Adipose tissue (tissue), 3 donors: ENCODE results near the gene GTSE1. TPM values are rescaled to one million over a fixed set of nuclear protein-coding genes. Genes with fewer than 3 reads are reported as not detected.

Experiments used
- H3K27ac ChIP-seq: one replicate; pipeline ENCODE4 v1.5.1; 2013; ENCODE audit warnings: low read depth, low read length
- WGBS, 3 donors: extraction: QIAGEN DNeasy Blood & Tissue Kit; methylation state at CpG; one replicate each; pipeline ENCODE4 v1.1.7; 2013; 5-methylcytosine and 5-hydroxymethylcytosine counted together
- polyA plus RNA-seq, 3 donors: library from polyadenylated mRNA; stranded (reverse); fragments of 200-250 nt; gene quantifications; one replicate each; pipeline ENCODE4 v1.2.3, GENCODE V29; 2013
- donor health status: healthy with polysubstance abuse.
- donor health status: Bipolar disorder and iron deficiency.
- donor health status: healthy.

The GTSE1 gene
- polyA plus RNA-seq, 3 donors = 0.13 to 0.49 (median 0.34) TPM

DNA sequence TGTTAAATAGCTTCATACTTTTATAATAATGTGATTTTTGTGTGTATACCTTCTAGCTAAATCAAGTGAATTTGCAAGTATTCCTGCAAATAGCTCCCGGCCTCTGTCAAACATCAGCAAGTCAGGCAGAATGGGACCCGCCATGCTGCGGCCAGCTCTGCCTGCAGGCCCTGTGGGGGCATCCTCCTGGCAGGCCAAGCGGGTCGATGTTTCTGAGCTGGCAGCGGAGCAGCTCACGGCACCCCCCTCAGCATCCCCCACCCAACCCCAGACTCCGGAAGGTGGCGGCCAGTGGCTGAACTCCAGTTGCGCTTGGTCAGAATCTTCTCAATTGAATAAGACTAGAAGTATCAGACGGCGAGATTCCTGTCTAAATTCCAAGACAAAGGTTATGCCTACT lies 19.3 kb downstream of the GTSE1 start:
- H3K27ac ChIP-seq = no peak overlapping the region
- 92 to 98% (median 96%) methylated on average over 12 of the region's 12 CpGs for WGBS, 3 donors

DNA sequence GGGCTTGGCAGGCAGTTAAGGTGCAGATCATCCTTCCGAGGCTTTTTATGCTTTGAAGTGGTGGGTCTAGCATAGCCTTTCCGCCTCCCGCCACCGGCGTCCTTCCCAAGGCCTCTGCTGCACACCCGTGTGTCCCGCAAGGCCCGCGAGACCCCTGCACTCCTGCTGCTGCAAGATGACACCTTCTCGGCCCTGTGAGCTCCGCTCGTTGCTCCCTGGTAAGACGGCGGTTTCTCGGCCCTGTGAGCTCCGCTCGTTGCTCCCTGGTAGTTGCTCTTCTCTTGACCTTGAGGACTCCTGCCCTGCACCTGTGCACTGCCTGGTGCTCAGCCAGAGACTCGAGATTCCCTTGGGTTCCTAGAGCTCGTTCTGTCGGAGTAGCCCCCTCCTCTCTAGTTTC lies 21.0 kb downstream of the GTSE1 start:
- 73 to 96% (median 91%) methylated on average over 20 of the region's 20 CpGs for WGBS, 3 donors
- H3K27ac ChIP-seq = no peak overlapping the region

DNA sequence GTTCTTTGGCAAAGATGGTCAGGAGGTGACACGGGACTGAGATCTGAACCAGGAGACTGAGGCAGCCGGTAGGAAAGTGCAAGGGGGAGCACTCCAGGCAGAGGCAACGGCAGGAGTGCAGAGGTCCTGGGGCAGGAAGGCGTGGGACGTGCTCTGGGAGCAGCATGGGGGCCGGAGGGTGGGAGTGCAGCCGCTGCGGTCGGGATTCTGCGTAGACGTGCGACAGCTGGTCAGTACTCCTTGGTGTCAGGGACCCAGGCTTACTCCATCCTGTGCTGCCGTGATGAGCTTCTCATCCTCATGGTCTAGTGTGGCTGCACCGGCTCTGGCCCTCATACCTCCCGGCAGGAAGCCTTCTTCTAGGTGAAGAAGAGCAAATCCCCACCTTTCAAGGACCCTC lies 21.9 kb downstream of the GTSE1 start:
- H3K27ac ChIP-seq = no peak overlapping the region
- WGBS, 3 donors = 92 to 98% (median 92%) methylated on average over 15 of the region's 15 CpGs

GRCh38 chr22:46319319-46319718 lies 22.6 kb downstream of the GTSE1 start:
- 94 to 97% (median 95%) methylated on average over 10 of the region's 10 CpGs for WGBS, 3 donors
- H3K27ac ChIP-seq = no peak overlapping the region

DNA sequence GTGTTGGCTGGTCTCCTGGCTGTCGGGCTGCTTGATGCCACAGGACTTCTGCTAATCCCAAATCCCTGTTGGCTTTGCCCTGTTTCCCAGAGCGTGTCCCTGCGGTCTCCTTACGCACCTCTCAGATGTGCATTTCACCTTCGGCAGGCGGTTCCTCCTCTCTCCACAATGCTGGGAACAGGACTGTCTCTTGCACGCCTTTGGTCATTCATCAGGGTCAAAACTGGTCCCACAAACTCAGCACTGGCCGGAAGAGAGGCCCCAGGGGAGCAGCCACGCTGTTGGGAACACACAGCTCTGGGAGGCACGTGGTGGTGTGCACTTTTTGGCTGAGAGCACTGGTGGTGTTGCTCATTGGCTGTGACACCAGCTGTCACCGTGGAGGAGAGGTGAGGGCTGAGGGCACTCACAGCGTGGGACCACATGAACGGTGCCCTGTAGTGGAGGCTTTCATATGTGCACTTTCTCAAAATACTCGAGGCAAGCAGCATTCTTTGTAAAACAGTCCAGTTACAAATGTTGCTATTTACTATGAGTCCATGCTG lies 23.6 kb downstream of the GTSE1 start:
- 91 to 94% (median 92%) methylated on average over 14 of the region's 14 CpGs for WGBS, 3 donors
- H3K27ac ChIP-seq = no peak overlapping the region

DNA sequence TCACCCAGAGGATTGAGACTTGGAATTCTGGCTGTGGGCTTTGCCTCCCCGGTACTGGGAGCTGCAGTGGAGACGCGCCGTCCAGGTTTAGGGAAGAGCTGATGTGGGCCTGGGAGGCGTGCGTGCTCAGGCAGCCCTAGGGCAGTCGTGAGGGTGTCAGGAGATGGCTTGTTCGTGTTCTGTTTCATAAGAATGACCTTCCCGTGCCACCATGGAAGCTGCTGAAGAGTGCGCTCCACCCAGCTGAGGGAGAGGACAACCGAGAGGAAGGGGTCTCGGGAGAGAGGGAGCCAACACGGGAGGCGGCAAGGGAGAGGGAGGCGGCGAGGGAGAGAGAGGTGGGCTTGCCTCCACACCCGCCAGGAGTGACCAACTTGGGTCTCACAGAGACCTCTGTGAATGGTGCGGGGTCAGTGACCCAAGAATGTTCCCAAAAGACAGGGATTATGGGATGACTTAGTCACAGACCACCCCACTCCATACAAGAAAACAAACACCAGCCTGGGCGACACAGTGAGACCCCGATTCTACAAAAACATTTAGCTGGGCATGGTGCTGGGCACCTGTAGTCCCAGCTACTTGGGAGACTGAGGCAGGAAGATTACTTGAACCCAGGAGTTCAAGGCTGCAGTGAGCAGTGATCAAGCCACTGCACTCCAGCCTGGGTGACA lies 24.2 kb downstream of the GTSE1 start:
- 96 to 97% (median 97%) methylated on average over 20 of the region's 20 CpGs for WGBS, 3 donors
- H3K27ac ChIP-seq = no peak overlapping the region

- H3K27ac ChIP-seq = no peak overlapping the region
- 94 to 96% (median 94%) methylated on average over 15 of the region's 15 CpGs for WGBS, 3 donors
These were observed 26.0 kb downstream of the GTSE1 start for GRCh38 chr22:46322711-46323110.

GRCh38 chr22:46323162-46323561 lies 26.5 kb downstream of the GTSE1 start:
- H3K27ac ChIP-seq = no peak overlapping the region
- WGBS, 3 donors = 96 to 97% (median 96%) methylated on average over 19 of the region's 19 CpGs

GRCh38 chr22:46326066-46326680 lies 29.5 kb downstream of the GTSE1 start:
- no peak overlapping the region for H3K27ac ChIP-seq

DNA sequence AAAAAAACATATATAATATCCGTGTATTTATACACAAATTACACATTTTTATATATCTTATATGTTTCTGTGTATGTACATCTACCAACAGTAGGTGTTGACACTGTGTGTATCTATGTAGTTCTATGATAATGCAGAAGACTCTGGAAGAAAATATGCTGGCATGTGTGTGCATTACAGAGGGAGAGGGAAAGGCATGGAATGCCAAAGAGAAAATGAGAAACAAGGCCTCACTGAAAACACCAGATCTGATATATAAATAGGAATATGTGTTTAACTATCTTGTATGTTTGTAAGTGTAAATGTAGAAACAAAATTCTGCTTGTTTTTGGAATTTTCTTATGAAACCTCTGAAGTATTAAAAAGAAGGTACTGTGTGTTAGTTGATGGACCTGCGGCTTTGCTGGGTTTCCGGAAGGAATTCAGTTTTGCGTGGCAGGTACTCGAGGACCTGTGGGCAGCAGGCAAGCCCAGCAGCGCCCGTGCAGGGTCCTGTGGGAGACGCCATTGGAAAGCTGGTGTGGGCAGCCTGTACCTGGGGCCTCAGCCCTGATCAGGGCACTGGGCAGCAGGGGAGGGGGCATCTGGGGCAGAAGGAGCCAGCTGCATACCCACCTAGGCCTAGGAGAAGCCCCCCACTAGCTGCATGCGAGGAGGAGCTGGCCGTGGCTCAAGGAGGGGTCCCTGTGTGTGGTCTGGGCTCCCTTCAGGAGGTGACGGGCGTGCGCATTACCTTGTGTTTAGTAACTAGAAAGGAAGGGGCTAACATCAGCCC lies 31.2 kb downstream of the GTSE1 start:
- WGBS, 3 donors = 95 to 97% (median 96%) methylated on average over 13 of the region's 13 CpGs
- H3K27ac ChIP-seq = no peak overlapping the region

More at GRCh38 chr22:46326066-46326680, 29.5 kb downstream of the GTSE1 start:
- 91 to 97% (median 95%) methylated on average over 23 of the region's 23 CpGs for WGBS, 3 donors

GRCh38 chr22:46328797-46329196 lies 32.1 kb downstream of the GTSE1 start:
- WGBS, 3 donors = 90 to 96% (median 93%) methylated on average over 11 of the region's 11 CpGs
- no peak overlapping the region for H3K27ac ChIP-seq

- H3K27ac ChIP-seq = no peak overlapping the region
- WGBS, 3 donors = 92 to 96% (median 92%) methylated on average over 6 to 8 of the region's 8 CpGs
These were observed 32.9 kb downstream of the GTSE1 start for GRCh38 chr22:46329616-46330015.

- WGBS, 3 donors = 96 to 98% (median 97%) methylated on average over 4 of the region's 4 CpGs
- no peak overlapping the region for H3K27ac ChIP-seq
These were observed 33.8 kb downstream of the GTSE1 start for GRCh38 chr22:46330426-46330825.

GRCh38 chr22:46331496-46331895 lies 34.8 kb downstream of the GTSE1 start:
- H3K27ac ChIP-seq = no peak overlapping the region
- WGBS, 3 donors = 95 to 97% (median 96%) methylated on average over 23 of the region's 23 CpGs

DNA sequence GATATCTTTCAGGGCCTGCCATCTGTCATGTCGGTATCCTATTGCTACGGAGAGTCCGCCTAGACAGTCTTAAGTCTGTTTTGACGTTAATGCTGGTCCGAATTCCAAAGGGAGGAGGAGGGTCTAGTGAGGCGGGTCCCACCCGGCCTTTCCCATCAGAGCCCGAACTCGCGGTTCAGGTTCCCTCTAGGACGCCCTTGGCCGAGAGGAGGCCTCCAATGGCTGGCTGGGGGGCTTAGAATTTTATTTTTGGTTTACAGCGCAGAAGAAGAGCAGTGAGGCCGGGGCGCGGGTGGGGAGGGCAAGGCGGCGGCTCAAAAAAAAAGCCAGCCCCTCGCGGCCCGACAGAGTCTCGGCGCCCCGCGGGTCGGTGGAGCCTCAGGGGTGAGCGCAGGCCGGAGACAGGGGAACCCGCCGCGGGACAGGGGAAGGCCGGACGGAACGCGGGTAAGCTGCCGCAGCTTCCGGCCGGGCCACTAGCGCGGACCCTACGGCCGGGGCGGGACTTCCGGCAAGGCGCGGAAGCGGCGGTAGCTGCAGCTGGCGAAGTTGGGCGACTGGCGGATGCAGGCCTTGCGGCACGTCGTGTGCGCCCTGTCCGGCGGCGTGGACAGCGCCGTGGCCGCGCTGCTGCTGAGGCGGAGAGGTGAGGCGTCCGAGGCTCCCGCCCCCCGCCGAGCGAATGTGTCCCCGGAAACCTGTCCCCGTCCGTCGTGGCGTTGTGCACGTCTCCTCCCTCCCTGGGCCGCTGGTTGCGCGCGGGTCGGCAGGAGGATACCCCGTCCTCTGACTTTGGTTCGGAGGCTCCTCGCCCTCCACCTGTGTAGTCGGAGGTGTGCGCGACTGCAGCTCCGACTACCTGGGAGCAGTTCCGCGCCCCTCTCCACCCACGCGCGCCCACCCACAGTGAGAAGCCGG lies 38.8 kb downstream of the GTSE1 start, which contains the start of gene TRMU:
TRMU (plus strand) TSS at position 514 of the 918 bp plus-strand sequence; CDS start at position 565, 51 bp downstream.
- WGBS, 3 donors = 1% methylated on average over 71 to 91 of the region's 93 CpGs
- H3K27ac ChIP-seq = peak within 1 kb of the TSS; percentile 77

- WGBS, 3 donors = 5 to 14% (median 13%) methylated on average over 40 to 42 of the region's 42 CpGs
- no peak overlapping the region for H3K27ac ChIP-seq
These were observed 39.7 kb downstream of the GTSE1 start for GRCh38 chr22:46336119-46337078.

DNA sequence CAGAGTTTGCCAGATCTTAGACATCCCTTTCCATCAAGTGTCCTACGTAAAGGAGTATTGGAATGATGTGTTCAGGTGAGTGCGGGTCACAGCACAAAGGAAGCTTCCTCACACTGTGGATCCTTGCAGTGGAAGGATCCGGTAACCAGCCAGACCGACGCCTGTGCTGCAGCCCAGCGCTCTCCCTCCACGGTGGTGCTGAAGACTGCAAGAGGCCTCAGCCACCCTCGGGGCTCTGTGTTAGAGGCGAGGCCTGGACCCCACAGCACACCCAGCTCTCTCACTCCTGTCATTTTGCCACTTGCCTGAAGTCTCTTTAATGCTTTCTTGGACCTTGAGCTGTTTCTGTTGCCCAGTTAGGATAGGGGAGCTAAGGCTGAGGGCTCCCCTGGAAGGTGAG lies 41.2 kb downstream of the GTSE1 start:
- H3K27ac ChIP-seq = no peak overlapping the region
- WGBS, 3 donors = 74 to 90% (median 90%) methylated on average over 9 of the region's 9 CpGs
